Breast epithelium (tissue), 3 donors: ENCODE results near the gene CDC42.

ENCODE experiments used
- POLR2A ChIP-seq: fragments of 450-650 bp; IDR thresholded peaks from one replicate; pipeline ENCODE4 v1.6.1; 2016; ENCODE audit warnings: antibody characterized with exemption, mild to moderate bottlenecking, moderate library complexity
- POLR2AphosphoS5 ChIP-seq, 3 donors: sonication (generic); formaldehyde crosslinking; IDR thresholded peaks; one replicate each; pipeline ENCODE4 v1.6.1; 2017; ENCODE audit warnings: antibody characterized with exemption in 3 of 3
- TF ChIP-seq, protein P1 (sequence below), 3 donors: fragments of 450-650 bp; IDR thresholded peaks; one replicate each; pipeline ENCODE4 v1.5.1; 2016 to 2017; ENCODE audit warnings: antibody characterized with exemption in 3 of 3, mild to moderate bottlenecking in 3 of 3, moderate library complexity in 3 of 3

DNA sequence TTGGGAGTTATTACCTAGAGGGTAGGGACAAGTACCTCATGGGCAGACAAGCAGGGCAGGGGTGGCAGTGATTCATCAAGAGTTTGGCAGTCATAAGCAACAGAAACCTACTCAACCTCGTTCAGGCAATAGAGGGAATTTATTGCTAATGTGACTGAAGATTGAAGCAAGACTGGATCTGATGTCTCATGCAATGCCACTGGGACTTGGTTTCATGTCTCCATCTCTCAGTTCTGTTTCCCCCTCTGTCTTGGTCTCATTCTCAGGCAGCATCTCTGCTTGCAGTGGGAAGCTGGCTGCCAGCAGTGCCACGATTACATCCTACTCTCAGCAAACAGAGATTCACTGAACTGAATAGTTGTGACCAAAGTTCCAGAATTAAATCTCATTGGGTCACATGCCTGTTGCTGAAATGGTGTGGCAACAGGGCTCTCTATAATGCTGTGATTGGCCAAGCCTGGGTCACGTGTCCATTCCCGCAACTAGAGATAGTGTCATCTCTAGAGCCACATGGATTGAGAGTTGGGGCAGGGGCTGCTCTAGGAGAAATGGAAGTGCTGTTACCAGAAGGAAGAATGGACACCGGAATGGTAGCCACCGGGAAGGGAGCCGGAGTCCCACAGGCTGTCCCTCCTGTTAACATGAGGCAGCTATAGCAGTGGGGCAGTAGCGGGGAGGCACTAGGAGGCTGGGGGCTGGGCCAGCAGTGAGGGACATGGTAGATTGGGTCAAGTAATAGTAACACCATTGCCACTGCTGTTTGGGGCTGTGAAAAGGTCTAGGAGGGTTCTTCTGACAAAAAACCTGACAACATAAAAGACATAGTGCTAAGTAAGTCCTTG, 3.9 kb upstream of the CDC42 start:
- TF ChIP-seq, protein P1, sequence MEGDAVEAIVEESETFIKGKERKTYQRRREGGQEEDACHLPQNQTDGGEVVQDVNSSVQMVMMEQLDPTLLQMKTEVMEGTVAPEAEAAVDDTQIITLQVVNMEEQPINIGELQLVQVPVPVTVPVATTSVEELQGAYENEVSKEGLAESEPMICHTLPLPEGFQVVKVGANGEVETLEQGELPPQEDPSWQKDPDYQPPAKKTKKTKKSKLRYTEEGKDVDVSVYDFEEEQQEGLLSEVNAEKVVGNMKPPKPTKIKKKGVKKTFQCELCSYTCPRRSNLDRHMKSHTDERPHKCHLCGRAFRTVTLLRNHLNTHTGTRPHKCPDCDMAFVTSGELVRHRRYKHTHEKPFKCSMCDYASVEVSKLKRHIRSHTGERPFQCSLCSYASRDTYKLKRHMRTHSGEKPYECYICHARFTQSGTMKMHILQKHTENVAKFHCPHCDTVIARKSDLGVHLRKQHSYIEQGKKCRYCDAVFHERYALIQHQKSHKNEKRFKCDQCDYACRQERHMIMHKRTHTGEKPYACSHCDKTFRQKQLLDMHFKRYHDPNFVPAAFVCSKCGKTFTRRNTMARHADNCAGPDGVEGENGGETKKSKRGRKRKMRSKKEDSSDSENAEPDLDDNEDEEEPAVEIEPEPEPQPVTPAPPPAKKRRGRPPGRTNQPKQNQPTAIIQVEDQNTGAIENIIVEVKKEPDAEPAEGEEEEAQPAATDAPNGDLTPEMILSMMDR (IDR thresholded peaks at IDR 0.05) = no peak
- TF ChIP-seq POLR2AphosphoS5 (IDR thresholded peaks at IDR 0.05) (no peak), POLR2A (no peak)
